GM20000 (cell line): ENCODE results near the gene ABCF1.
A peak's percentile ranks its signal among the peaks of the same experiment; 100 is the strongest.

Source experiments
- DNase-seq: peaks from one replicate; pipeline ENCODE4 v3.0.0; 2012; ENCODE audit warnings: low spot score
- TF ChIP-seq, protein P1 (sequence below): IDR thresholded peaks from 2 replicates; pipeline ENCODE4 v1.5.1; 2012; ENCODE audit warnings: mild to moderate bottlenecking, control low read depth; ENCODE audit errors: extremely low read depth, missing control alignments

ABCF1 gene

GRCh38 chr6:30616811-30617564 is 45.7 kb downstream of the ABCF1 start, which contains the start of gene PPP1R10:
TSS of gene PPP1R10 (minus strand) at chr6:30617243. CDS start at chr6:30609944, 7,299 bp downstream.
- TF ChIP-seq, protein P1, sequence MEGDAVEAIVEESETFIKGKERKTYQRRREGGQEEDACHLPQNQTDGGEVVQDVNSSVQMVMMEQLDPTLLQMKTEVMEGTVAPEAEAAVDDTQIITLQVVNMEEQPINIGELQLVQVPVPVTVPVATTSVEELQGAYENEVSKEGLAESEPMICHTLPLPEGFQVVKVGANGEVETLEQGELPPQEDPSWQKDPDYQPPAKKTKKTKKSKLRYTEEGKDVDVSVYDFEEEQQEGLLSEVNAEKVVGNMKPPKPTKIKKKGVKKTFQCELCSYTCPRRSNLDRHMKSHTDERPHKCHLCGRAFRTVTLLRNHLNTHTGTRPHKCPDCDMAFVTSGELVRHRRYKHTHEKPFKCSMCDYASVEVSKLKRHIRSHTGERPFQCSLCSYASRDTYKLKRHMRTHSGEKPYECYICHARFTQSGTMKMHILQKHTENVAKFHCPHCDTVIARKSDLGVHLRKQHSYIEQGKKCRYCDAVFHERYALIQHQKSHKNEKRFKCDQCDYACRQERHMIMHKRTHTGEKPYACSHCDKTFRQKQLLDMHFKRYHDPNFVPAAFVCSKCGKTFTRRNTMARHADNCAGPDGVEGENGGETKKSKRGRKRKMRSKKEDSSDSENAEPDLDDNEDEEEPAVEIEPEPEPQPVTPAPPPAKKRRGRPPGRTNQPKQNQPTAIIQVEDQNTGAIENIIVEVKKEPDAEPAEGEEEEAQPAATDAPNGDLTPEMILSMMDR = no peak
- peak; percentile 91 for DNase-seq

GRCh38 chr6:30617565-30618269 is 46.5 kb downstream of the ABCF1 start, which contains the start of gene MRPS18B:
TSS of gene MRPS18B (plus strand) at chr6:30617840. CDS start at chr6:30617866, 26 bp downstream.
- TF ChIP-seq, protein P1 = no peak
- DNase-seq = peak; percentile 86

- TF ChIP-seq, protein P1 = no peak
Measured at GRCh38 chr6:30618270-30618797, 47.1 kb downstream of the ABCF1 start.

GRCh38 chr6:30619561-30619960 is 48.3 kb downstream of the ABCF1 start:
- no peak for DNase-seq
- TF ChIP-seq, protein P1 = no peak

More at GRCh38 chr6:30618270-30618797, 47.1 kb downstream of the ABCF1 start:
- DNase-seq = no peak

DNA sequence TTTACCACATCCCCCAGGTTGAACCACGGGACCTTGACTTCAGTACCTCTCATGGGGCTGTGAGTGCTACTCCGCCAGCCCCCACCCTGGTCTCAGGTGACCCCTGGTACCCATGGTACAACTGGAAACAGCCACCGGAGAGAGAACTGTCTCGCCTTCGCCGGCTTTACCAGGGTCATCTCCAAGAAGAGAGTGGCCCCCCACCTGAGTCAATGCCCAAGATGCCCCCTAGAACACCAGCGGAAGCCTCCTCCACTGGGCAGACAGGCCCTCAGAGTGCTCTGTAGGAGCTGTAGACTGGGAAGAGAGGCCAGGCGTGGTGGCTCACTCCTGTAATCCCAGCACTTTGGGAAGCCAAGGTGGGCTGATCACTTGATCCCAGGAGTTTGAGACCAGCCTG is 54.3 kb downstream of the ABCF1 start:
- DNase-seq = no peak
- TF ChIP-seq, protein P1 = no peak

- DNase-seq = peak; percentile 86
- TF ChIP-seq, protein P1 = peak; percentile 37
Measured at GRCh38 chr6:30626484-30627366, 55.5 kb downstream of the ABCF1 start, which contains the start of gene ATAT1. TSS of gene ATAT1 (plus strand) at chr6:30626874.
